ENCODE data around the gene MYO3A. TPM values are rescaled to one million over a fixed set of nuclear protein-coding genes. Genes with fewer than 3 reads are reported as not detected.

The MYO3A gene
- total and polyA plus RNA-seq, 8 donors, result 0.45 to 29.8 (median 0.99) TPM; not detected in 2

DNA sequence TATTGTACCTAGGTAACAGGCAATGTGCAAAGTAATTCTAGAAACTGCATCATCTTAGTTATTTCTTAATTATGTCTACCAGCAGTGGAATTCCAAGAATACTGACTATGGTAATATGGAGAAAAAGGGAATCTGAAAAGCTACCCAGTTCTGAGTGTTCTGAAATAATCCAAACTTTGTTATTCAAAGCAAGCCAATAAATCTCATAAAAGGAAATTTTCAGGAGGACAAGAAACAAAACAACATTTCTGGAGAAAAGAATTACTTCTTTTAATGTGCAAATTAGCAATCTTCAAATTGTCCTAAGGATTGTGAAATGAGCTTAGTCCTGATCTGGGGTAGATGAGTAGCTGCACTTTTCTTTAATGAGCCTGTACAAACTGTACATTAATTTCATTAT lies 88.8 kb downstream of the MYO3A start:
- Histone ChIP-seq H3K36me3 (no peaks in the 10 kb centered on the region), H3K27me3 (no peaks in the 10 kb centered on the region), H3K27ac (no peak overlapping the region), H3K4me3 (no peak overlapping the region), H3K4me1 (no peaks in the 10 kb centered on the region), H3K9me3 (no peaks in the 10 kb centered on the region)
- intact Hi-C loops (cut with DNase I; ENCODE audit: low total_unique reads), result no loop called here
- DNase-seq, result no peak
- TF ChIP-seq POLR2A (IDR thresholded peaks at IDR 0.05), result no peak

DNA sequence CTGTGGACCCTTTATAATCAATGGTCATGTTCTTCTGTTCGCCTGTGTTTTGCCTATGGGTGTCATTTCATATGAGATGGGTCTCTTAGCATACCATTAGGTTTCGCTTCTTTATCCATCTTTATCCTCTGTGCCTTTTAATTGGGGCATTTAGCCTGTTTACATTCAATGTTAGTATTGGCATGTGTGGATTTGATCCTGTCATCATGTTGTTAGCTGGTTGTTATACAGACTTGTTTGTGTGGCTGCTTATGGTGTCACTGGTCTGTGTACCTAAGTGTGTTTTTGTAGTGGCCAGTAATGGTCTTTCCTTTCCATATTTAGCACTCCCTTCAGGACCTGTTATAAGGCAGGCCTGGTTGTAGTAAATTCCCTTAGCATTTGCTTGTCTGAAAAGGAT lies 90.3 kb downstream of the MYO3A start:
- DNase-seq, result no peak
- intact Hi-C loops (cut with DNase I; ENCODE audit: low total_unique reads), result no loop called here
- no peak overlapping the region for H3K4me3 ChIP-seq
- H3K4me1 ChIP-seq, result no peaks in the 10 kb centered on the region
- H3K27me3 ChIP-seq, result no peaks in the 10 kb centered on the region
- WGBS, 5 donors, result 62 to 84% (median 79%) methylated on average over 2 of the region's 2 CpGs
- H3K36me3 ChIP-seq, result no peaks in the 10 kb centered on the region
- TF ChIP-seq, protein P1, sequence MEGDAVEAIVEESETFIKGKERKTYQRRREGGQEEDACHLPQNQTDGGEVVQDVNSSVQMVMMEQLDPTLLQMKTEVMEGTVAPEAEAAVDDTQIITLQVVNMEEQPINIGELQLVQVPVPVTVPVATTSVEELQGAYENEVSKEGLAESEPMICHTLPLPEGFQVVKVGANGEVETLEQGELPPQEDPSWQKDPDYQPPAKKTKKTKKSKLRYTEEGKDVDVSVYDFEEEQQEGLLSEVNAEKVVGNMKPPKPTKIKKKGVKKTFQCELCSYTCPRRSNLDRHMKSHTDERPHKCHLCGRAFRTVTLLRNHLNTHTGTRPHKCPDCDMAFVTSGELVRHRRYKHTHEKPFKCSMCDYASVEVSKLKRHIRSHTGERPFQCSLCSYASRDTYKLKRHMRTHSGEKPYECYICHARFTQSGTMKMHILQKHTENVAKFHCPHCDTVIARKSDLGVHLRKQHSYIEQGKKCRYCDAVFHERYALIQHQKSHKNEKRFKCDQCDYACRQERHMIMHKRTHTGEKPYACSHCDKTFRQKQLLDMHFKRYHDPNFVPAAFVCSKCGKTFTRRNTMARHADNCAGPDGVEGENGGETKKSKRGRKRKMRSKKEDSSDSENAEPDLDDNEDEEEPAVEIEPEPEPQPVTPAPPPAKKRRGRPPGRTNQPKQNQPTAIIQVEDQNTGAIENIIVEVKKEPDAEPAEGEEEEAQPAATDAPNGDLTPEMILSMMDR (IDR thresholded peaks at IDR 0.05), result no peak
- TF ChIP-seq POLR2AphosphoS5 (IDR thresholded peaks at IDR 0.05) (no peak), POLR2A (IDR thresholded peaks at IDR 0.05) (no peak), EP300 (IDR thresholded peaks at IDR 0.05) (no peak)
- H3K9me3 ChIP-seq, result no peaks in the 10 kb centered on the region
- no peak overlapping the region for H3K27ac ChIP-seq

DNA sequence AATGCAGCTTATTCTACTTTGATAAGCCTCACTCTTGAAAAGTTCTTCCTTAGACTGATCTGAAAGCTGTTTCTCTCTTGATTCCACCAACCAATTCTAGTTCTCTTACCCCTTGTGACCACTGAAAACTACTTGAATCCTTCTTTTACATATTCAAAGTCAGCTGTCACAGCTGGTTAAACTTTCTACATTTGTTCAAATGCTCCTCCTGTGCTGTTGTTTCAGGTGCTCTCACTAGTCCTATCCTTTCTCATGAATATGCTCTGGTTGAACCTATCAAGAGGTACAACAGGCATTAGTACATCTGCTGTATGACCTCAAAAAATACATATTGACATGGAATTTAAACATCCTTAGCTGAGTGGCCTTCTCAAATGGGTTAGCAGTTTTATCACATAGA lies 91.5 kb downstream of the MYO3A start:
- Histone ChIP-seq H3K9me3 (no peaks in the 10 kb centered on the region), H3K27me3 (no peaks in the 10 kb centered on the region), H3K36me3 (no peaks in the 10 kb centered on the region), H3K27ac (no peak overlapping the region), H3K4me1 (no peaks in the 10 kb centered on the region), H3K4me3 (no peak overlapping the region)
- intact Hi-C loops (cut with DNase I; ENCODE audit: low total_unique reads), result no loop called here
- no peak for TF ChIP-seq POLR2A (IDR thresholded peaks at IDR 0.05)
- no peak for TF ChIP-seq POLR2AphosphoS5 (IDR thresholded peaks at IDR 0.05)
- no peak for TF ChIP-seq EP300 (IDR thresholded peaks at IDR 0.05)
- TF ChIP-seq, protein P1 (IDR thresholded peaks at IDR 0.05), result no peak
- no peak for DNase-seq

DNA sequence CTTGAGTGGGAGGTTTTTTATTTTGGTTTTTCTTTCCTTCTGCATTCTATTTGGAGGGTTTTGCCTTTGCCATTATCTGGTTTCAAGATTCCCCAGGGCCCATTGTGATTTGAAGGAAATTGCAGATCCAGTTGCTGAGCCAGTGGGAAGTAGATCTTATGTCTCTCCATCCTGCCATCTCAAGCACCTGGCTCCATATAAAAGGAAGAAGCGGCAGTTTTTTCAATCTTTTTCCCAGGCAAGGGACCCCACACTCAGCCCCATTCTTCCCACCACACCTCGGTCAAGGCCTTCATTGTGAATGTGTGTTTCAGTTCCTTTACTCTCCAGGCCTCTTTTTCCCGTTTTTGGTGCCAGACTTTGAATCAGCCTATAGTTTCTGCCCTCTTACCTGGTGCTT lies 95.8 kb downstream of the MYO3A start:
- Histone ChIP-seq H3K36me3 (no peaks in the 10 kb centered on the region), H3K27me3 (no peaks in the 10 kb centered on the region), H3K27ac (no peak overlapping the region), H3K4me1 (no peaks in the 10 kb centered on the region), H3K4me3 (no peak overlapping the region), H3K9me3 (no peaks in the 10 kb centered on the region)
- DNase-seq, result no peak
- TF ChIP-seq, protein P1 (IDR thresholded peaks at IDR 0.05), result no peak
- TF ChIP-seq EP300 (IDR thresholded peaks at IDR 0.05) (no peak), POLR2A (IDR thresholded peaks at IDR 0.05) (no peak), POLR2AphosphoS5 (IDR thresholded peaks at IDR 0.05) (no peak)
- WGBS, 5 donors, result 68 to 83% (median 71%) methylated on average over 3 of the region's 3 CpGs
- intact Hi-C loops (cut with DNase I; ENCODE audit: low total_unique reads), result no loop called here

DNA sequence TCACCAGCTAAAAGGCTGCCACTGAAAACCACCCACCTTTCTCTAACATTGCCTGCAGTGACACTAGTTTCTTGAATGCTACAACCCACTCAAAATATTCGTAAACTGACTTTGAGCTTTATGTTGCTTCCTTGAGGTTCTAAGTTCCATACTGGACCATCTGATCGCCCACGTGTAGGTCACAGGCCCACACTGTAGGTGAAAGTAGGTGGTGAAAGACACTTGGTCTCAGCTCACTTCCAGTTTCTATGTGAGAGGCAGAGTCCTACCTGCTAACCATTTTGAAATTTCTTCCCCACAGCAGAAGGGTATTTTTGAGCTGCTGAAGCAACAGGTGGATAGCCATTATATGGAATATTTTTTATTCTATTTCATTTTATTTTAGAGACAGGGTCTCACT lies 97.3 kb downstream of the MYO3A start:
- intact Hi-C loops (cut with DNase I; ENCODE audit: low total_unique reads), result no loop called here
- WGBS, 5 donors, result 83 to 90% (median 87%) methylated on average over 3 of the region's 3 CpGs
- no peaks in the 10 kb centered on the region for H3K9me3 ChIP-seq

More for the DNA sequence above, 97.3 kb downstream of the MYO3A start:
- Histone ChIP-seq H3K4me3 (no peak overlapping the region), H3K27ac (no peak overlapping the region), H3K27me3 (no peaks in the 10 kb centered on the region), H3K4me1 (no peaks in the 10 kb centered on the region), H3K36me3 (no peaks in the 10 kb centered on the region)
- TF ChIP-seq POLR2A (IDR thresholded peaks at IDR 0.05) (no peak), POLR2AphosphoS5 (IDR thresholded peaks at IDR 0.05) (no peak), EP300 (IDR thresholded peaks at IDR 0.05) (no peak)
- TF ChIP-seq, protein P1 (IDR thresholded peaks at IDR 0.05), result no peak
- DNase-seq, result no peak
